ENCODE measurements around the gene VPS4A. TPM values are rescaled to one million over a fixed set of nuclear protein-coding genes. Genes with fewer than 3 reads are reported as not detected.

VPS4A gene
- total and polyA plus RNA-seq, 12 donors = 24.2 to 44.6 (median 28.1) TPM

GRCh38 chr16:69323415-69323814 lies 12.3 kb downstream of the VPS4A start:
- no peak for ATAC-seq
- 92 to 94% methylated on average over 14 of the region's 14 CpGs for WGBS, 2 donors
- Histone ChIP-seq H3K9me3 (no peaks in the 10 kb centered on the region), H3K36me3 (peaks cover 7 to 100% (median 72%) of the 10 kb centered on the region in 9 donors), H3K4me3 (no peak overlapping the region), H3K27ac (no peak overlapping the region), H3K27me3 (no peaks in the 10 kb centered on the region), H3K4me1 (peaks cover 0 to 38% (median 27%) of the 10 kb centered on the region in 9 donors)
- intact Hi-C loops (cut with DNase I) = no loop called here
- TF ChIP-seq CTCF (IDR thresholded peaks at IDR 0.05) = no peak
- no peak for DNase-seq

GRCh38 chr16:69324013-69324531 lies 12.9 kb downstream of the VPS4A start:
- Histone ChIP-seq H3K36me3 (peaks cover 7 to 97% (median 67%) of the 10 kb centered on the region in 9 donors), H3K27ac (no peak overlapping the region), H3K27me3 (no peaks in the 10 kb centered on the region), H3K9me3 (no peaks in the 10 kb centered on the region), H3K4me3 (no peak overlapping the region), H3K4me1 (peaks cover 2 to 45% (median 33%) of the 10 kb centered on the region in 9 donors)
- TF ChIP-seq CTCF (IDR thresholded peaks at IDR 0.05) = no peak
- ATAC-seq = peak in 6 of 8 donors; percentile 41 to 54 (median 45)
- DNase-seq = peak in 1 of 2 donors; percentile 74
- WGBS, 2 donors = 77 to 81% methylated on average over 8 of the region's 8 CpGs
- intact Hi-C loops (cut with DNase I) = no loop called here

- no peak overlapping the region for H3K27ac ChIP-seq
- peaks cover 7 to 91% (median 61%) of the 10 kb centered on the region in 9 donors for H3K36me3 ChIP-seq
- H3K4me1 ChIP-seq = peaks cover 2 to 51% (median 40%) of the 10 kb centered on the region in 9 donors
- H3K4me3 ChIP-seq = no peak overlapping the region
- no peak for TF ChIP-seq CTCF (IDR thresholded peaks at IDR 0.05)
- 77 to 84% methylated on average over 10 of the region's 10 CpGs for WGBS, 2 donors
- intact Hi-C loops (cut with DNase I) = no loop called here
- no peak for ATAC-seq
- H3K9me3 ChIP-seq = no peaks in the 10 kb centered on the region
- no peaks in the 10 kb centered on the region for H3K27me3 ChIP-seq
- no peak for DNase-seq
Observed at GRCh38 chr16:69324585-69325253, 13.6 kb downstream of the VPS4A start.

GRCh38 chr16:69325784-69326171 lies 14.6 kb downstream of the VPS4A start:
- ATAC-seq = no peak
- Histone ChIP-seq H3K9me3 (no peaks in the 10 kb centered on the region), H3K27me3 (no peaks in the 10 kb centered on the region), H3K4me3 (no peak overlapping the region), H3K36me3 (peaks cover 5 to 80% (median 50%) of the 10 kb centered on the region in 9 donors), H3K4me1 (peaks cover 4 to 54% (median 43%) of the 10 kb centered on the region in 9 donors), H3K27ac (peak overlapping the region in 2 of 10 donors; percentile 6 to 26)
- DNase-seq = no peak
- intact Hi-C loops (cut with DNase I) = no loop called here
- WGBS, 2 donors = 86 to 87% methylated on average over 6 of the region's 6 CpGs
- no peak for TF ChIP-seq CTCF (IDR thresholded peaks at IDR 0.05)
